GF-D8 (cell line): ENCODE measurements around the gene RINL.

Source experiments
- DNase-seq: peaks from one replicate; lab custom pipeline; 2025; lab: John Stamatoyannopoulos, UW

Gene RINL, protein sequence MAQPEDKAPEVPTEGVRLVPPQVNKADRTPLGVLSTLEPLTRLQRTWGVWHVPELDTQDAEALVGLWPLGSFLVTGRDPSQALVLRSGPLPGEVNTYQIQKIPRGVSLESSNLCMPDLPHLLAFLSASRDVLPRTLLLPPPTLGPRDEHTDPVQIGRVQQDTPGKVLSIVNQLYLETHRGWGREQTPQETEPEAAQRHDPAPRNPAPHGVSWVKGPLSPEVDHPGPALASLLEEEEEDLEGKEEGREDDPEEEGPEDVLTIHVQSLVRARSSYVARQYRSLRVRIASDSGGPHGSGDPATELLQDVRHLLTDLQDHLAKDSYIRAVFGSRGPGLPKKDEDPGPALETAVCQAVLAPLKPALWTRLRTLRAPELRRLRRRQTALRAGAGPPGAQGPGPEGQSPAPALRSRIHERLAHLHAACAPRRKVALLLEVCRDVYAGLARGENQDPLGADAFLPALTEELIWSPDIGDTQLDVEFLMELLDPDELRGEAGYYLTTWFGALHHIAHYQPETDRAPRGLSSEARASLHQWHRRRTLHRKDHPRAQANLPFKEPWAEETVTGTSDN

DNA sequence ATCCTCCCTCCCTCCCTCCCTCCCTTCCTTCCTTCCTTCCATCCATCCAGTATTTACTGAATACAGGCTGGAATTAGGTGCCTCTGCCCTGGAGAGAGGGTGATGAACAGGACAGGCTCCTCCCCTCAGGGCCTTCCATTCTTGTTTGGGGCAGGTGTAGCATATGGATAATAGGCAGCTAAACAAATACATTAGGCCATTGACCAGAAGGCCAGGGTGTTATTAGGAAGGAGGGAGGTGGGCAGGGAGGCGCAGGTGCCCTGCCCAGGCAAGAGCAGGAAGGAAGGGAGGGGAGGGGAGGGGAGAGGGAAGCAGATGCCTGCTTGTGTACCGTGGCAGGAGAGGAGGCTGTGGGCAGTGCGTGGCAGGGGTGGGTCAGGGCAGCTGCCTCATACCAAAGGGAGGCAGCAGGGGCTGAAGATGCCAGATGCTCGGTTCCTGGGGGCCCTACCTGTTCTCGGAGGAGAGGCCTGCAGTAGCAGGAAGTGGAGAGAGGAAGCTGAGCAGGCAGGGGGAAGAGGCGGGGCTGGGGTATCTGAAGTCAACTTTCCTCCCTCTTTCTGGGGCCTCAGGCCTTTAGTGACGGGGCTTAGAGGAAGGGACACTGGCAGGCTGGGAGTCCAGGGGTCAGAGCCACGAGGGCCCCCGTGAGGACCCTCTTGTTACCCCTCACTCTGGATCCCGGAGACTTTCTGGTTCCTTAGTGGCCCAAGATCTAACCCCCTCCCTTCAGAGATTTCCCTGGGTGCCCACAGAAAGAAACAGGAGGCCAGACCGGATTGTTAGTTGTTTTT lies at the start of gene RINL:
RINL (minus strand) TSS at position 495 of the 794 bp plus-strand sequence. CDS start 1,533 bp downstream, outside the sequence.
- DNase-seq = peak; percentile 48

DNA sequence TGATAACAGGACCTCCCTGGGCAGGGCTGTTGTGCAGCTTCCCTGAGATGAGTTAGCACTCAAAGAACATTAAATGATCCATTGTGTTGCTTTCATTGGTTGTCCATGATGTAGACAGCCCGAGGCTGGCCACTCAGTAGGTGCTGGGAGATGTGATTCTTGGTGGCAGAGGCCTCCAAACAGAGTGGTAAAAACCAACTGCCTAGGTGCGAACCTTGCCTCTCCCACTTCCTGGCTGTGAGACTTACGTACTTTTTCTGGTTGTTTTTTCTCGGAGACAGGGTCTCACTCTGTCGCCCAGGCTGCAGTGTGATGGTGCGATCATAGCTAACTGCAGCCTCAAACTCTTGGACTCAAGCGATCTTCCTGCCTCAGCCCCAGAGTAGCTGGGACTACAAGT lies 46.3 kb upstream of the RINL start:
- no peak for DNase-seq

DNA sequence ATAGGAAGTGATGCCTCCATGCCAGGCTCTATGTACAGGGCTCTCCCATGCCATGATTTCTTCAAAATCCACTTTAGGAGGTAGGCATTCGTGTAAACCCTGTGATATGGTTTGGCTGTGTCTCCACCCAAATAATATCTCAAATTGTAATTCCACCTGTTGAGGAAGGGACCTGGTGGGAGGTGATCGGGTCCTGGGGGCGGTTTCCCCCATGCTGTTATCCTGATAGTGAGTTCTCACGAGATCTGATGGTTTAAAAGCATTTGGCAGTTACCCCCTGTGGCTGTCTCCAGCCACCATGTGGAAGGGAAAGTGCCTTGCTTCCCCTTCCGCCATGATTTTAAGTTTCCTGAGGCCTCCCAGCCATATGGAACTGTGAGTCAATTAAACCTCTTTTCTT lies 44.4 kb upstream of the RINL start:
- no peak for DNase-seq

DNA sequence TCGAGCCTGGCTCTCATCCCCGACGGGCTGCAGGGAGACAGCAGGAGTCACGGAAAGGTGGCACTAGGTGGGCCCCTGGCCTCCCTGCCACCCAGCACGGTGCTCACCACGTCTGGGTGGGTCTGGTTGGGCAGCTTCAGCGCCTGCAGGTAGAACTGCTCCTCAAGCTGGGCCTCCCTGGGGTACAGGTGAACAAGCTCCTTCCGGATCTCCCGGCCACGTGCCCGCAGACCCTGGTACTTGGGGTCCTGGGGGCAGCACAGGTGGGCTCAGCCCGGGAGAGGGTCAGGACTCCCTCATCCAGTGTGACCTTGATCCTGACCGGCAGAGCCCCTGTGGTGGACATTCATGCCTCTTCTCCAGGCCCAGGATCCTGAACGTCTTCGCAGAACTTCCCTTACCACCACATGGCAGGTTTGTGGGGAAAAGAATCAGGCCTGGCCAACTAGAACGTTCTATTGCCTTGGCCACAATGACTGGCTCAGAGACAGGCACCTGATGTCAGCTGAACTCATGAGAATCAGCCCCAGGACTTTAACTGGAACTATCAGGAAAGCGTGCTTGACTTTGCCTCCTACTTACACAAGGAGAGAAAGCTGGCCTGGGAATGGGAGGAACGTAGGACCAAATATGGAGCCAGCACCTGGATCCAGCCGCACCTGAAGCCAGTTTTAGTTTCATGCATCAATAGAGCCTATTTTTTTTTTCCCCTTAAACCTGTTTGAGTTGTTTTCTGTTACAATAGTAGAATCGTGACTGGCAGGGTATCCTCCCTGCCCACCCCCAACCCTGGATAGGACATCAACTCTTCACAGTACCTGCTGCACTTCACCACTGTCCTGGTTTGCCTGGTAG lies 43.6 kb upstream of the RINL start:
- DNase-seq = no peak

- DNase-seq = no peak
Measured at GRCh38 chr19:38920602-38921419, 42.7 kb upstream of the RINL start.

GRCh38 chr19:38919837-38920601 lies 41.9 kb upstream of the RINL start:
- no peak for DNase-seq

- no peak for DNase-seq
Measured at GRCh38 chr19:38918526-38918925, 40.5 kb upstream of the RINL start.

DNA sequence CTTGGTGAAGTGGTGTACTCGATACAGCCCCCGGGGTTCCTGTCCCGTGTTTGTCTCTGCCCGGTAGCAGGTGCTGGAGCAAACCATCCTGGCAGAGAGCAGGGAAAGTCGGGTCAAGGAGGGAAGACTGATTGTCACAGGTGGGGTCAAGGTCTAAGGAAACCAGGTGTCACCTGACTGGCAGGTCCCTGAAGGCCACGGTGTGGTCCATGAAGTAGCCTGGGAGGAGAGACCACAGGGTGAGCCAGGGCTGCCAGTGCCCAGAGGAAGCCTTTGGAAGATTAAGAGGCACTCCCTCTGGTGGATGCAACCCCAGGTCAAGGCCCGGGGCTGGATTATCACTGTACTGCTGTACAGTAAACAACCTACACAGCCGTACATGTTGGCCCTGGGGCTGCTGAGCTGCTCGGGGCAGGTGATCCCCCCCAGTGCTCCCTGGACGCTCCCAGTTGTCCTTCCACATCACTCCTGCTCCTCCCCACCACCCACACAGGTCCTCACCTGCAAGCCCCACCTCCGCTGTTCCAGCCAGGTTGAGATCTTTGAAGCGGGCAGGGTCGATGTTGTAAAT lies 39.9 kb upstream of the RINL start:
- DNase-seq = no peak

DNA sequence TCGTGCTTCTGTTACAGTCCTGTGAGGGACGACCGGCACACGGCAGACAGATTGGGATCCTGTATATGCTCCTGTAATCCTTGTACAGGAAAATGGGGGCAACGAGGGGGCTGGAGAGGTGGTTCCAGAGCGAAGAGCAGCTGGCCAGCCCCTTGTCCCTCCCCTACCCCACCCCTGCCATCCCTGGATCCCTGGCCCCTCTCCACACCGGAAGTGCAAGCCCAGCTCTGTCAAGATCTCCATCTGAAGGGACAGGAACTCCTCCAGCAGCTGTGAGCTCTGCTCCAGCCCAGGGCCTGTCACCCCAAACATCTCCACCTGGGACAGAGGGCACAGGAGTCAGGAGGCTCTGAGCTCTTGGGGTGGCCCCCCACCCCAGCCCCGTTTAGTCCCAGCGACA lies 39.4 kb upstream of the RINL start:
- DNase-seq = no peak

DNA sequence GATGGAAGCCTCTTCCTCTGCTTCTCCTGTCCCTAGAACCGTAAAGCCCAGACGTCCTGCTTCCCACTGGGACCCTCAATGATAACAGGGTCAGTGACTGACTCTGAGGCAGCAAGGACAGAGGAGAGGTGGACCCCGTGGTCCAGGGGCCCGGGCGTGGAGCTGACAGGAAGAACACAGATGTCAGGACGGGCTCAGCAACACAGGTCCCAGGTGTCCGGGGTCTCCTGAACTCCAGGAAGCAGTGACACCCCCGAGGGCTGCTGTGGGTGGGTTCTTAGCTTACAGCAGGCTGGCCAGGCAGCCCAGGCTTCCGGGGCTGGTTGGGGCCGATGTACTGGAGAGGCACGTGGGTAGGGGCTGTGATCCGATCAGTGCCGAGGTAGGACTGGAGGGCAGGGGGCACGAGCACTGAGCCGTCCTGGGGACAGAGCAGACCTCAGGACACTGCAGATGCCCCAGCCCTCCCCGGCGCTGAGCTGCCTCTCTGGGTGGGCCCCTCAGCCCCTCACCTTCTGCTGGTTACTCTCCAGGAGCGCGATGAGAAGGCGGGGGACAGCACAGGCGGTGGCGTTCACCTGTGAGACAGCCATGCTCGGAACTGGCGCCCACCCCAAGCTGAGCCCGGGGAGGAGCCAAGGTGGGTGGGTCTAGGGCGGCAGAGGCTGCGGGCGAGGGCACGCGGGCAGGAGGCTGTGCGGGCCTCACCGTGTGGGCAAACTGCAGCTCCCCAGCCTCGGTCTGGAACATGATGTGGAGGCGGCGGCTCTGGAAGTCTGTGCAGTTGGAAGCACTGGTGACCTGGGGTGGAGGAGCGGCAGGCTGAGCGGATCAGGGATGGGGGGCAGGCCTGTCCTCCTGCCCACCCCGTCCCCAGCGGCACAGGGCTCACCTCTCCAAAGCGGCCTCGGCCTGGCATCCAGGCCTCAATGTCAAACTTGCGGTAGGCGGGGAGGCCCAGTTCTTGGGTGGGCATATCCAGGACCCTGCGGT lies 37.5 kb upstream of the RINL start:
- DNase-seq = no peak

DNA sequence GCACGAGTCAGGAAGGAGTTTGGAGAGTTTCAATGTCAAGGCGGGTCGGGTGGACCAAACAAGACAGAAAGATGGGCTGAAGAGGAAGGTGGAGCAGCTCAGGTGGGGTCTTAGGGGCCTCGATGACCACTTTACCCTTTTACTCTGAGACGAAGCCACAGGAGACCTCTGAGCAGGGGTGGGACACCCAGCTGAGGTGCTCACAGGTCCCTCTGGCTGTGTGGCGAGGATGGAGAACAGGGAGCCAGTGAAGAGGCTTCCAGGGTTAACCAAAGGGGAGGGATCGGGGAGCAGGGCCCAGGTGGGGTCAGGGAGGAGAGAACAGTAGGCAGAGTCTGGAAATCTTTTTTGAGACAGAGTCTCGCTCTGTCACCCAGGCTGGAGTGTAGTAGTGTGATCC lies 35.9 kb upstream of the RINL start:
- no peak for DNase-seq

- peak; percentile 80 for DNase-seq
Measured at GRCh38 chr19:38912600-38913514, 34.8 kb upstream of the RINL start.

DNA sequence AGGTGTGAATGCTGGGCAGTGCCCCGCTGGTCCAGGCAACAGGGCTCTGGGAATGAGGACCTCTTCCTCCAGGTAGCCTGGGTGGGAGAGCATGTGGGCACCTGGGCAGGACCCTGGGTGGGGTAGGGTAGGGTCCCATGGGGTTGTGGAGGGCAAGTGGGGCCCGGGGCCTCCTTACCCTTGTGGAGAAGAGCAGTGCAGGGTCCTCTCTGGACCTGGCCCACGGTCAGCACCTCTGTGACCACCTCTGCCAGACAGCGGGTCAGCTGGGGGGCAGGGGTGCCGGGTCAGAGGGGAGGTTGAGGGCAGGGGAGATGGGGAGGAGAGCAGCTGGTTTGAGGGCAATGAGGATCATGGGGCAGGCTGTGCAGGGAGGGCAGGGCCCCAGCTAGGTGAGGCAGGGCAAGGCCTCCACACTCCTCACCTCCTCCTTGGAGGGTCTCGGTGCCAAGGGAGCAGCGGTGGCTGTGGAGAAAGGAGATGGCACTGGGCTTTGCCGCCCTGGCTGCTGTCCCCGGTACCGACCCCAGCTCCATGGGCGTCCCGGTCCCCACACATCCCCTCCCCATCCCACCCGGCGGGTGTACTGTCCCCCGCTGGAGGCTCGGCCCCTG lies 33.4 kb upstream of the RINL start:
- DNase-seq = no peak

- DNase-seq = no peak
Measured at GRCh38 chr19:38910488-38910887, 32.4 kb upstream of the RINL start.

GRCh38 chr19:38908911-38909310 lies 30.8 kb upstream of the RINL start:
- DNase-seq = no peak

DNA sequence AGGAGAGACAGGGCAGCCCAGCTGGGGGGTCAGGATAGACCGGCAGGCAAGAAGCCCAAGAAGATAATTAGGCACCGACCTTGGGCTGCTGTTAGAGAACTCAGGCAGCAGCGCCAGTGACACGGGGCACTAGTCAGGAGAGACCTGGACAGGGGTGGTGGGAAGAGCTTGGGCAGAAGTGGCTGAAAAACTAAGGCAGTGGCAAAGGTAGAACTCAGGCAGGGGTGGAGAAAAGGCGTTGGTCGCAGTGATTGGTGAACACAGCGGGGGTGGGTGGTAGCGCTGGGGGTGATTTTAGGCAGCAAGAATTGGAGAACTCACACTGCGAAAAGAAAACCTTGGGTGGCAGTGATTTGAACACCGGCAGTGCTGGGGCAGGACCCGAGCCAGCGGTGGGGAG lies 29.6 kb upstream of the RINL start:
- DNase-seq = no peak

DNA sequence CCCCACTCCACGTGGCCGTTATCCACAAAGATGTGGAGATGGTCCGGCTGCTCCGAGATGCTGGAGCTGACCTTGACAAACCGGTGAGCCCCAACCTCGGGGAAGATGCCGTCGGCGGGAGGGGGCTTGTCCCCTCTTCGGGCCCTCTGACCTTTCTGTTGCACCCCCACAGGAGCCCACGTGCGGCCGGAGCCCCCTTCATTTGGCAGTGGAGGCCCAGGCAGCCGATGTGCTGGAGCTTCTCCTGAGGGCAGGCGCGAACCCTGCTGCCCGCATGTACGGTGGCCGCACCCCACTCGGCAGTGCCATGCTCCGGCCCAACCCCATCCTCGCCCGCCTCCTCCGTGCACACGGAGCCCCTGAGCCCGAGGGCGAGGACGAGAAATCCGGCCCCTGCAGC lies 29.2 kb upstream of the RINL start:
- no peak for DNase-seq
